ENCODE data around the gene PSMA7.
"Not testable (repeated sequence)": the region's sequence is repeated elsewhere in the genome, so short reads cannot be mapped to it uniquely, and the experiment has no call there.

Gene PSMA7

DNA sequence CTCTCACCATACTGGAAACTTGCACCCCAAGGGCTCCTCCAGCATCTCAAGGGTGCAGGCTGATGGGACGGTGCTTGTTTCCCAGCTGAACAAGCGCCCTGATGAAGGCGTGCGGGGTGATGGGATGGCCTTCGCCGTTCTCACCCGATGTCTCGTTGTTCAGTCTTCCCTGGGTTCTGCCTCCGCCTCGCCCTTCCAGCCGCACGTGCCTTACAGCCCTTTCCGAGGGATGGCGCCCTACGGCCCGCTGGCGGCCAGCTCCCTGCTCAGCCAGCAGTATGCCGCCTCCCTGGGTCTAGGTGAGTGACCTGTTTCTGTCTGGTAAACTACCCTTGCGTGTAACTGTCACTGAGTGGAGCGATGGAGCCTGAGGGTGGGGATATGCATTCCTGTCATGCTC, 17.1 kb downstream of the PSMA7 start:
- no peak for DNase-seq
- in situ Hi-C loops (cut with MboI; ENCODE audit: low pct_unique_long_range_greater_than_20kb, low sequenced_read_pairs) = no loop called here

DNA sequence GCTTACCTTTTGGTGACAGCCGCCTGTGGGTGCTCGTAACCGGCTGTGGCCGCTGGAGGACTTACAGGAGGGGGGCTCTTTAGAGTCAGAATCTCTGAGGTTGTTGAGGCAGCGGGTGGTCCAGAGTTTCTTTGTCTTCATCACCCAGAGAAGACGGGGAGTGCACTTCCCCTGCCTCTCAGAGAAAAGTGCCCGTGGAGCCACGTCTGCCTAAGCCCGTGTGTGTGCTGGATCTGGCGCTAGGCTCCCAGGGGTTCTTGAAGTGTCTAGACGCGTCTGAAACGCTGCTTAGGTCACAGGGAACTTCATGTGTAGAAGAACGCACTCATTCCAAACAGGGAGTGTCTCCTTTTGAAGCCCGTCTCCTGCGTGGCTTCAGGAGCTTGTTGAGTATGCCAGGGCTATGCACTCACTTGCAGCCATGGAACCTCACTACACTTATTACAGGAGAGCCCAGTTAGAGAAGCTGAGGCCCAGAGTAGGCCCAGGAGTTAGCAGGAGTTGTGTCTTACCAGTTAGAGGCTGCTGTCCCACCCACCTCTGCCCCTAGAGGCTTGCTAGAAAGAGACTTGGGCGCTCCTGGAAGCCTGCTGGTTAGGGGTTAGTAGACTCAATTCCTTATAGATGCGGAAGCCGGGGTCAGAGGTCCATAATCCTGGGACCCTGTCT, 19.6 kb downstream of the PSMA7 start:
- DNase-seq = peak; percentile 38
- in situ Hi-C loops (cut with MboI; ENCODE audit: low pct_unique_long_range_greater_than_20kb, low sequenced_read_pairs) = no loop called here

DNA sequence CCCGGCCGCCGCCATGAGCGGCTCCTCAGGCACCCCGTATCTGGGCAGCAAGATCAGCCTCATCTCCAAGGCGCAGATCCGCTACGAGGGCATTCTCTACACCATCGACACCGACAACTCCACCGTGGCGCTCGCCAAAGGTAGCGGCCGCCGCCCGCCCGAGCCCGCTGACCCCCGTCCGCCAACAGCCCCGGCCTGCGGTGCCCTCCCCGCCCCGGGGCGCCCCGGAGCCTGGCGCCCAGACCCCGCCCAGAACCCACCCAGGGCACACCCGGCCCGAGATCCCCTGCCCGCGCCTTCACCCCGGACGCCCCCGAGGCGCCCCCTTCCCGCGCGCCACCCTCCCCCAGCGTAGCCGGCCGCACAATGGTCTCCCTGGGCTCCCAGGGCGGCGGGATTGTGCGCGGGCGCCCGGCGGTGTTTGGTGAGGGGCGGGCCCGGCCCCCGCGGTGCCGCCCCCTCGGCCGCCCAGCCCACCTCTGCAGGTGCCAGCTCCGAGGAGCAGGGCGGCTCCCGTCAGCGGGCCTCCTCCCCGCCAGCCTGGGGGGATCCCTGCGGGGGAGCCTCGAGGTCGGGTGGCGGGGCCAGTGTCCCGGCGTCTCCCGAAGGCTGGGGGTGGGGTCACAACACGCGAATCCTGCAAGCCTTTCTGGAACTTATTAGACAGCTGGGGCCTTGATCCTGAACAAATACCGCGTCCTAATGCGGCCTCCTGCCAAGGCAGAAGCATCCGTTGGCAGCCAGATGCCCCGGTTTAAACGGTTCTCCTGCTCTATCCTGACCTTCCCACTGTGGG, 20.3 kb downstream of the PSMA7 start:
- no peak for DNase-seq
- in situ Hi-C loops (cut with MboI; ENCODE audit: low pct_unique_long_range_greater_than_20kb, low sequenced_read_pairs) = no loop called here

DNA sequence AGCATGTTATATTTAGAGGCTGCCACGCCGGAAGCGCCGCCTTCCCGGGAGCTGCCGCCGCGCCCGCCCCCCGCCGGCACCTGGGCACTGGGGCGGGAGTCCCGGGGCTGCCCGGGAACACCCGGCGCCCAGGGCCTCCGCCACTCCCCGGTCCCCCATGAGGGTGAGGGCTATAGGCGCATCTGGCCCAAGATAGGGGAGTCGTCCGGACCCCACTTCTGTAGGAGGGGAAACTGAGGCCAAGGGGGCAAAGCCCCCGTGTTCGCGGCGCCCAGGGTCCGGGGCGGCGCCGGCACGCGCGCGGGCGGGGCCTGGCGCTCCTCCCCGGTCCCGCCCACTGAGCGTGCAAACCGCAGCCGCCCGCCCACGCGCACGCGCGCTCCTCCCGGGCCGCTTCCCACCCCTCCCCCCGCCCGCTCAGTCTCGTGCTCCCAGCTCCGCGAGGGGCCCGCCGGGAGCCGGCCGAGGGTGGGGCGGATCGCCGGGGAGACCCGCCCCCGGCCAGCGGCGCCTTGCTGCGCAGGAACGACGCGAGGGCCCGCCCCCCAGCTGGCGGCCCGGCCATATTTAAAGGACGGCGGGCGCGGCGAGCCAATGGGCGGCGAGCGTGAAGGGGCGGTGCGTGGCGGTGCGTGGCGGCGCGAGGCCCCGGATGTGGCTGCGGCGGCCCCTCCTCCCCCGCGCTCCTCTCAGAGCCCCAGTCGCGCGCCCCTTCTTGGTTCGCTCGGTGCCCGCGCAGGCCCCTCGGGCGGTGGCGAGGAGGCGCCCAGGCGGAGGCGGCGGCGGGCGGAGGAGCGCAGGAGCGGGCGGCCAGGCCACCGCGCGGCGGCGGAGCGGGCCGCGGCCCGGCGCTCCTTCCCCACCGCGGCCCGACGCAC, 21.2 kb downstream of the PSMA7 start, which contains the start of gene LSM14B:
Gene LSM14B, plus strand, starts transcription at position 700 of the 878 bp plus-strand sequence. CDS start 192 bp downstream, outside the sequence.
- peak; percentile 96 for DNase-seq
- in situ Hi-C loops (cut with MboI; ENCODE audit: low pct_unique_long_range_greater_than_20kb, low sequenced_read_pairs) = no loop called here

DNA sequence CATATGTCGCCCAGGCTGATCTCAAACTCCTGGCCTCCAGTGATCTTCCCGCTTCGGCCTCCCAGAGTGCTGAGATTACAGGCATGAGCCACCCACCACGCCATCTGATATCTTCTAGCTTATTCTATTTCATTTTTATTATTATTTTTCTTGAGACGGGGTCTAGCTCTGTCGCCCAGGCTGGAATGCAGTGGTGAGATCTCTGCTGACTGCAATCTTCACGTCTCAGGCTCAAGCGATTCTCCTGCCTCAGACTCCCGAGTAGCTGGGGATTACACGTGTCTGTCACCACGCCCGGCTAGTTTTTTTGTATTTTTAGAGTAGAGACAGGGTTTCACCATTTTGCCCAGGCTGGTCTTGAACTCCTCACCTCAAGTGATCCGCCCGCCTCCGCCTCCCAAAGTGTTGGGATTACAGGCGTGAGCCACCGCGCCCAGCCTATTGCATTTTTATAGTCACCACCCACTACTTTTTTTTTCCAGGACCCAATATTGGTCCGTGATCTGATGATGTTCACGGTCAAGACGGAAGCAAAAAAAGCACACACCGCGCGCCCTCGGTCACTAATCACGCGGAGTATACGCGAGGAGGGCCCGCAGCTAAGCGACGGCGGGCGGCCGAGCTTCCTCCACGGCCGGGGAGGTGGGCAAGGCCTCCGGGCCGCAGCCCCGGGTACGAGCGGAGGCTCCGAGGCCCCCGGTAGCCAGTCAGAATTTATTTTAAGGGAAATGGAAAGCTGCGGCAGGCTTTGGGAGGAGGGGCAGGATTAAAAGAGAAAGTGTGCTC, 22.0 kb downstream of the PSMA7 start:
- DNase-seq = no peak
- in situ Hi-C loops (cut with MboI; ENCODE audit: low pct_unique_long_range_greater_than_20kb, low sequenced_read_pairs) = no loop called here

DNA sequence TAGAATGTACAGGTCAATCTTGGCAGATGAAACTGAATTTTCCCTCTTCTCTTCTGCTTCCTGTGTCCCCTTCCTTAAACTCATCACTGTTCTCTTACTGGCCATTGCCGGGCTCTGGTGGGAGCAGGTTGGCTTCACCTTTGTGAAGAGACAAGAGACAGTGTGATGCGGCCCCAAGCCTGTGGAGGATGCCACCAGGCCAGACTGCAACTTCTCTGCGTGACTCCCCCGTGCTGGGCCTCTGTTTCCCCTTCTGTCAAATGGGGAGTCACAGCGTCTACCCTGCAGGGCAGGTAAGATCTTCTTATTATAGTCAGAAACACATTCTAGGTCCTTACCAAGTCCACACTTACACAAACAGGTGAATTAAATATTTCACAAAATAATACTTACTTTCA, 22.8 kb downstream of the PSMA7 start:
- DNase-seq = no peak
- in situ Hi-C loops (cut with MboI; ENCODE audit: low pct_unique_long_range_greater_than_20kb, low sequenced_read_pairs) = no loop called here

DNA sequence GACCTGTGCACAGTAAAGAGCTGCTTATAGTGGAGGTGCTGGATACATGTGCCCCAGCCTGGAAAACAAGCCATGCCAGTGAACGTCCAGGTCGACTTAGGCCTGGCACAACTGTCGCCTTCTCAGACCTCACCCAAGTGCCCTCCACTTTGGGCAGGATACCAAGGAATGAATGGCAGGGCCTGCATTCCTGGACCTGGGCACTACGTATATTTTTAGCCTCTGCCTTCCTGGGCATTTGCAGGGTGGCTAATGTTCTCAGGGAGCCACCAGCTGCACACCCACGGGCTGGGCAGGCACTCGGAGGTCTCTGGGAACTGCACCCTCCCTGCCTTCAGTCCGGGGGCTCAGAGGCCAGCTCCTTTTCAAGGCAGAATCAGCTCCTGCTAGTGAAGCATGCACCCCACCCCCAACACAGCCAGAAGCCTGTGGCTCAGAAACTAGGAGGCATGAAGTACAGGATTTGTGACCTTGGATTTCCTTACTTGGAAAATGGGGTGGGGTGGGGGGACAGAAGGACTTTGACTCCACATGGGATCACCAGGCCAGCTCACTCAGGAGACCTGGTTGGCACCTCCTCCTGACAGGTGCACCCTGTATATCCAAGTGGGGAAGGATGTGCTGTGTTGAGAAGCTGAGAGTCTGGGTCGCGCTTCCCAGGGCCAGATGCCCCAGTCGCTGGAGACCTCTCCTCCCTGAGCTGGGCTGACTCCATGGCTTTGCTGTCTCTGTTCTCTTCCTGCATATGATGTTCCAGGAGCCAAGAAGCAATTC, 23.4 kb downstream of the PSMA7 start:
- no peak for DNase-seq
- in situ Hi-C loops (cut with MboI; ENCODE audit: low pct_unique_long_range_greater_than_20kb, low sequenced_read_pairs) = no loop called here

DNA sequence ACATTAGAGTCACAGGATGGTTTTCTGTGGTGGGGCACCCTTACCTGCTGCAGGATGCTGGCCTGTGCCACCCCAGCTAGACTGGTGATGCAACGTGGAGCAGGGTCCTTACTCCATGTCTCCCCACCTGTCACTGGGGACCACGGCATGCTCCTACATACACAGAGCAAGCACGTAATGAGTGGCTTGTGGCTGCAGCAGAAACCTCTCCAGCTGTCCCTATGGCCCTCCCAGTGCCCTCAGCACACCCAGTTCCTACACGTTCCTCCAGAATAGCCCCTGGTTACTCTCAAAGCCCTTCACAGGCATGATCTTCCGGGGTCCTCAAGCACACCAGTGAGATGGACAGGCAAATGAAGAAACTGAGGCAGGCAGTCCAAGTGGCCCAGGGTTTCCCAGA, 24.1 kb downstream of the PSMA7 start:
- in situ Hi-C loops (cut with MboI; ENCODE audit: low pct_unique_long_range_greater_than_20kb, low sequenced_read_pairs) = no loop called here
- no peak for DNase-seq

DNA sequence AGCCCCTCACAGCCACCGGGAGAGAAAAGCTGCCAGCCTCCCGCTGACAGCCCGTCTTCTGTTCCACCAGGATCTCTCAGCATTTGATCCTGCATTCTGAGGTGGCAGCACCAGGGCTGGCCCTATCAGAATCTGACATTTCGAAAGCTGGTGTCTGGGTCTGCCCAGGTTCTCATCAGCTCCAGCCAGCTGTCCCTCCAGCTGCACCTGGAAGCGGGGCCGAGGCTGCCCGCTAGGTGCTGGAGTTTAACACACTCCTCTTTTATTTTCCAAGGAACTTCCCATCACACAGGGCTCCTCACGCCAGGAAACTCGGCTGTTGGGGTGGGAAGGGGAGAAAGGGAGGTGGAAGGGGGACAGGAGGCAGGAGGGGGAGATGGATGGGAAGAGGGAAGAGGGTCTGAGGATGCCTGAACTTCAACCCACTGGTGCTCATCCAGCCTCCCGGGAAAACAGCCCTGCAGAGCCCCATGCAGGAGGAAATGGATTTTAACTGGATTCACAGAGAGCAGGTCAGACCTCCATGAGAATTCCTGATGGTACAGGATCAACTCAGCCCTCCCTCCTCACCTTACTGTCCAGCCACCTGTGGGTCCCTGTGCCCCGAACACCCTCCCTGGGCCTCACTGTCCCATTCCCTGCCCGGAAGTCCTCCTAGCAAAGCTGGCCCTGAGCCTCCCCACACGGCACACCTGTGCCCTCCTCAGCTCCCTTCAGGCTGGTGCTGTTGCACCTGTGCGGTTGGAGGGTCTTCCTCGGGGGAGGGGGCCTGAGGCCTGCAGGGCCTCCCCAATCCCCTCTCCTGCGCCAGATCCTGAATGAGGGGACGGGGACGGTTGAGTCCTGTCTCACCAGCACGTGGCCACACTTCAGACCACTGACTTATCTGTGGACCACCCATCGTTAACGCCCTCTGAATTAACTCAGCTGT, 24.8 kb downstream of the PSMA7 start:
- DNase-seq = no peak
- in situ Hi-C loops (cut with MboI; ENCODE audit: low pct_unique_long_range_greater_than_20kb, low sequenced_read_pairs) = no loop called here

DNA sequence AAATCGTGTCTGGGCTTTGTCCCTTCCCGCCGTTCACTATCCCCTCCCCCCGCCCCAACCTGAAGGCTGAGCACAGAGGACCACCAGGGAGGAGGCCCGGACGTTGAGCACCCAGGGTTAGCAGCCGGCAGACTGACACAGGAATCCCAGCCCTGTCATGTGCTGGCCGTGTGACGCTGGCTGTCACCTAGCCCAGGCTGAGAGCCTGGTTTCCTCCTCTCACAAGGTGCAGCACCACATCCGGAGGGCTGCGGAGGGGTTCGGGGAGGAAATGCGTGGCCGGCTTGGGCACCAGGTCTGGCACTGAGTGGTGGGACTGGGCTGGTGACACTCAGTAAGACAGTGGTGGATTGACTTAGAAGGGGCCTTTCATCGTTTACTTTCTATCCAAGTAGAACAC, 25.5 kb downstream of the PSMA7 start:
- DNase-seq = no peak
- in situ Hi-C loops (cut with MboI; ENCODE audit: low pct_unique_long_range_greater_than_20kb, low sequenced_read_pairs) = no loop called here

DNA sequence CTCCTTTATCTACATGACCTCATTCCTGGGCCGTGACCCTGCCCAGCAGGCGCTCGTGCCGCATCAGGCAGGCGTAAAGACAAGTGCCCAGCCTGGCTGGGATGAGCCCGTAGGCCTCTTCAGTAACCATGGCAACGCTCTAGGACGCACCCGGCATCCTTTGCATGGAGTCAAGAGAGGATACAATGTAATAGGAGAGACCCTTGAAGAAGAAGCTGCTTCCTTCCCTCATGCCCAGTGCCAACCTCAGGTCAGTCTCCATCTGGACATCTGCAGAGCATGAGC, 25.9 kb downstream of the PSMA7 start:
- no peak for DNase-seq

DNA sequence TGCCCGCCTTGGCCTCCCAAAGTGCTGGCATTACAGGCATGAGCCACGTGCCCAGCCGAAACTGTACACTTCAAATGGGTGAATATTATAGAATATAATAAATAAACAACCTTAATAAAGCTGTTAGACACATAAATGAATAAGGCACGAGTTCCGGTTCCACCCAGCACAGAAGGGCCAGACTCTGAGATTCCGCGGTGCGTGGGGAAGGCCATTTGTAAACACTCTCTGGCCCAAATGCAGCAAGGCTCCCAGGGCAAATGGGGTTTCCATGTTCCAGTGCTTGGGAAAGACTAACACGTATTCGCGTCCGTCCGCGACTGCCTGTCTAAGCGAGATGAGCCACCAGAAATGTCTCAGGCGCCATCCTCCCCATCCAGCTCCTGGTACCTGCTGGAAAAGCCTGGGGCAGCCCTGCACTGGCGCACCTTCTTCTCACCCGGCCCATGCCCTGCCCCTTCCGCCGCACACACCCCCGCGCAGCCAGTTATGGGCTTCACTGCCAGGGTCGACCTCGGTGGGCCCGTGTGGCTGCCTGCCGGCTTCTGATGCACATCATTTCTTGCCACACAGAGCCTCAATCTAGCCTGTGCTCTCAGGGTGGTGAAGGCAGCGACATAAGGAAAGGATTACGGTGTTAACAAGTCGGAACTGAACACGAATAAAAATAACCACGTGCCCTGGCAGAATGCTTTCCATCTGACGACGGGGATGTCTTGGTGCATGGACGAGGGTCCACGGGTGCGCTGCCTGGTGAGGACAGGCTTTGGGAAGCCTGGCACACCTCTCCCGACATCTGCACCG, 26.4 kb downstream of the PSMA7 start:
- no peak for DNase-seq
- in situ Hi-C loops (cut with MboI; ENCODE audit: low pct_unique_long_range_greater_than_20kb, low sequenced_read_pairs) = no loop called here

More for the DNA sequence above, 25.9 kb downstream of the PSMA7 start:
- in situ Hi-C loops (cut with MboI; ENCODE audit: low pct_unique_long_range_greater_than_20kb, low sequenced_read_pairs) = no loop called here

DNA sequence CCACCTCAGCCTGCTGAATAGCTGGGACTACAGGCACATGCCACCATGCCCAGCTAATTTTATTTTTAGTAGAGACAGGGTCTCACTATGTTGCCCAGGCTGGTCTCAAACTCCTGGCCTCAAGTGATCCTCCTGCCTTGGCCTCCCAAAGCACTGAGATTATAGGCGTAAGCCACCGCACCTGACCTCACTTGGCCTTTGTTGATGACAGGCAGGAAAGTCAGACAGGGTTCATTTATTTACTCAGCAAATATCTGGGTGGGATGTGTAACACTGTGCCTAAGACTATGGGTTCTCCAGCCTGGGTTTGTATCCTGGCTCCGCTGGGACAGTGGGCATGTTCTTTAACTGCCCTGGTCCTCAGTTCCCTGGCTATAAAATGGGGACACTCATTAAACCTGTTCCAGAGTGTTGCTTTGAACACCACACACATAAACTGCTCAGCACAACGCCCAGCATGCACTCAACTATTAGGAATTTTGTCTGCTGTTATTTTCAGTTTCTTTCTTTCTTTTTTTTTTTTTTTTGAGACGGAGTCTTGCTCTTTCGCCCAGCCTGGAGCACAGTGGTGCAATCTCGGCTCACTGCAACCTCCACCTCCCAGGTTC, 27.3 kb downstream of the PSMA7 start:
- in situ Hi-C loops (cut with MboI; ENCODE audit: low pct_unique_long_range_greater_than_20kb, low sequenced_read_pairs) = not testable (repeated sequence)

DNA sequence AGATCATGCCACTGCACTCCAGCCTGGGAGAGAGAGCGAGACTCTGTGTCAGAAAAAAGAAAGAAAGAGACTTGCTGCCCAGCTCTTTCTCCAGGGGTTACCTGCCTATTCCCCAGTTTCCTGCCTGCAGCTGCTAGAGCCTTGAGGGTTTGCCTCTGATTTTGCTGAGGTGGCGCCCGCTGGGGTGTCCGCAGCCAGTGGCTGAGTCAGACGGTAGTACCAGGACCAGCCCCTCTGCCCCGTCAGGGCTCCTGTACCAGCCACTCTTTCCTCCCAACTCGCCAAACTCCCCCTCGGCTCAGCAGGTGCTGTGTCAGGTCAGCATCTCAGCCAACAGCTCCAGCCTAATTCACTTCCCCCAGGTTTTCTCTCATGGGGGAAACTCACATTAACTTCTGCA, 28.3 kb downstream of the PSMA7 start:
- DNase-seq = no peak
- in situ Hi-C loops (cut with MboI; ENCODE audit: low pct_unique_long_range_greater_than_20kb, low sequenced_read_pairs) = no loop called here

More for the DNA sequence above, 27.3 kb downstream of the PSMA7 start:
- not testable (repeated sequence) for DNase-seq

DNA sequence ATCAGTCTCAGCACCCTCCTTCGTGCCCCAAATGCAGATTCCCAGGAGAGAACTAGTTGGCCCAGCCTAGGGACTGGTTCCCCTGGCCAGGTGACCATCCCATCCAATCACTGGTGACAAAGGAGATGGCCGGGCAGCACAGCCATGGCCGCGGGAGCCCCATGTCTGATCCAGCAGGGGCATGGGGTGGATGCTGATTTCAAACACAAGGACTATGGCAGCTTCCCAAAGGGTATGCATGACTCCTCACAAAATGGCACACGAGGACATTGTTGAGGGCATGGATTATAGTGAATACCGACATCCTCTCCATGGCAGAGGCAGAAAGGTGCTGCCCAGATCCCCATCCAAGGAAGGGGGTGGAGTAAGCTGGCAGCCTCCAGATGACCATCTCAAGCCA, 30.8 kb downstream of the PSMA7 start:
- in situ Hi-C loops (cut with MboI; ENCODE audit: low pct_unique_long_range_greater_than_20kb, low sequenced_read_pairs) = no loop called here
- DNase-seq = no peak

DNA sequence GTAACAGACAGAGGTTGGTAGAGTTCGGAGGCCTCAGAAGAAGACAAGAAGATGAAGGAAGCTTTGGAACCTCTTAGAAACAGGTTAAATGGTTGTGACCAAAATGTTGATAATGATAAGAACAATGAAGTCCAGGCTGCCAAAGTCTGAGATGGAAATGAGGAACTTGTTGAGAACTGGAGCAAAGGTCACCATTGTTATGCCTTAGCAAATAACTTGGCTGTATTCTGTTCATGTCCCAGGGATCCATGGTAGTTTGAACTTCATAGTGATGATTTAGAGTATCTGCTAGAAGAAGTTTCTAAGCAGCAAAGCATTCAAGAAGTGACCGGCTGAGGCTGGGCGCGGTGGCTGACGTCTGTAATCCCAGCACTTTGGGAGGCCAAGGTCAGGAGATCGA, 32.0 kb downstream of the PSMA7 start:
- peak; percentile 37 for DNase-seq

More for the DNA sequence above, 32.0 kb downstream of the PSMA7 start:
- in situ Hi-C loops (cut with MboI; ENCODE audit: low pct_unique_long_range_greater_than_20kb, low sequenced_read_pairs) = no loop called here
